Pons (tissue), 1 donor: ENCODE measurements around the gene UBXN6.

ENCODE experiments used
- DNase-seq: peaks from one replicate; pipeline ENCODE4 v3.0.0-alpha.2; 2016; ENCODE audit warnings: low spot score

The UBXN6 gene

DNA sequence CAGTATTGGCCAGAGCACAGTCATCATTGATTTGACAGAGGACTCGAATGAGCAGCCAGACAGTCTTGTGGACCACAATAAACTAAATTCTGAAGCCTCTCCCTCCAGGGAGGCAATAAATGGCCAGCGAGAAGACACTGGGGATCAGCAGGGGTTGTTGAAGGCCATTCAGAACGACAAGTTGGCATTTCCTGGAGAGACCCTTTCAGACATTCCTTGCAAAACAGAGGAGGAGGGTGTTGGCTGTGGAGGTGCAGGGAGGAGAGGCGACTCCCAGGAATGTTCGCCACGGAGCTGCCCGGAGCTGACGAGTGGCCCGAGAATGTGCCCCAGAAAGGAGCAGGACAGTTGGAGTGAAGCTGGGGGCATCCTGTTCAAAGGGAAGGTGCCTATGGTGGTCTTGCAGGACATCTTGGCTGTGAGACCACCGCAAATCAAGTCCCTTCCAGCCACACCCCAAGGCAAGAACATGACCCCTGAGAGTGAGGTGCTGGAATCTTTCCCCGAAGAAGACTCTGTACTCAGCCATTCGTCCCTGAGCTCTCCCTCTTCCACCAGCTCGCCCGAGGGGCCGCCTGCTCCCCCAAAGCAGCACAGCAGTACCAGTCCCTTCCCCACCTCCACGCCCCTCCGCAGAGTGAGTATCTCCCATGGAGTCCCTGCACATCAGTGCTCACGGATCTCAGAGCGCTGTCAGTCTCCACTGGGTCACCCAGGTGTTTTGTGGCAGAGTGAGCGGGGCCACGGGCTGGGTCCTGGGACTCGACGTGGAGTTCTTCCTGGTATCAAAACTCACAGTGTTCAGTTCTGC lies 48.3 kb downstream of the UBXN6 start:
- DNase-seq = no peak

DNA sequence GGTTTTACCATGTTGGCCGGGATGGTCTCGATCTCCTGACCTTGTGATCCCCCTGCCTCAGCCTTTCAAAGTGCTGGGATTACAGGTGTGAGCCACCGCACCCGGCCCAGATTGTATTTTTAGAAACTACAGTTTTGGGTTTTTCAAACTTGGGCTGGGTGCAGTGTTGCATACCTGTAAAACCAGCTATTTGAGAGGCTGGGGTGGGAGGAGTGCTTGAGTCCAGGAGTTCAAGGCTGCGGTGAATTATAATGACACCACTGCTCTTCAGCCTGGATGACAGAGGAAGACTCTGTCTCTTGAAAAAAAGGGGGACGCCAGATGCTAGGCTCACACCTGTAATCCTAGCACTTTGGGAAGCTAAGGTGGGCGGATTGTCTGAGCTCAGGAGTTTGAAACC lies 51.0 kb downstream of the UBXN6 start:
- no peak for DNase-seq

DNA sequence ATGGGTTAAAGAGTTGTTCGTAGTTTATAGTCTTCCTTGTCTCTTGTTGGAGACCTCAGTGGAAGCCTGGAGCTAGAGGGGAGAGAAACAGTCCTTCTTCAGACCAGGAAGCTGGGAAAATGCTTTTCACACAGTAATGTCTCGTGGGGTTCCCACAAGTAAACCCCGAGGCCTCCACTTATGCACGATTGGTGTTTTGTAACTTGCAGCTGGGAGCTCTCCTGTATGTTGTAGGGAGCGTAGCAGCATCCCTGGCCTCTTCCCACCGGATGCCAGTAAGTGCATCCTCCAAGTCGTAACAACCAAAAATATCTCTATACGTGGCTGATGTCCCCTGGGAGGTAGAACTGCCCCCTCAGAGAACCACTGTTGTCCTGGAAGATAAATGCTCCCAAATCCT lies 51.6 kb downstream of the UBXN6 start:
- DNase-seq = no peak

DNA sequence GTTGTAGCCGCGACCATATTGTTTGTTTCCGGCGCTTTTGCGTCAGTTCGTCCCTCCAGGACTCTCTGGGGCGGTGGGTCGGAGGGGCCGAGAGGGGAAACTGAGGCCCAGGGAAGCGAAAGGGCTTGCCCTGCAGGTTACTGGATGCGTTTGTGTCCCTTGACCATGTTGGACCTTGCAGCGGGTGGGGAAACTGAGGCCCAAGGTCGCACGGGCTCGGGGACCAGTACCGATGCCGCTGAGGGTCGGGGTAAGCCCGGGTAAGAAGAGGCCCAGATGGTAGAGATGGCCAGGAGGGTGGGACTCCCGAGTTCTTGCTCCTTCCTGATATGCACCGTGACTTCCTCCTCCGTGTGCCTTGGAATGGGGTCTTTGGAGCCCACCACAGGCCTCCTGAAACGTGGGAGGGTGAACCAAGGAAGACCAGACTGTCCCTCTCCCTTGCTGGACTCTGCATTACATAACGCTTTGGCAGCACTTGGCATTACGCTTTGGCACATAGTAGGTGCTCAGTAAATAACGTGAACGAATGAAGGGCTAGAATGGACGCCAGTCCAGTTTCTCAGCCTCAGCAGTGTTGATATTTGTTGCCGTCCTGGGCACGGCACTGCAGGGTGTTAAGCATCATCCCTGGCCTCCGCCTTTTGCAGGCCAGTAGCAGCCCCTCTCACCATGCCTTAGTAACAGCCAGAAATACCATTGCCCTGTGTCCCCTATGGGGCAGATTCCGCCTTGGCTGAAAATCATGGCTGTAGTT lies 54.4 kb downstream of the UBXN6 start:
- no peak for DNase-seq

DNA sequence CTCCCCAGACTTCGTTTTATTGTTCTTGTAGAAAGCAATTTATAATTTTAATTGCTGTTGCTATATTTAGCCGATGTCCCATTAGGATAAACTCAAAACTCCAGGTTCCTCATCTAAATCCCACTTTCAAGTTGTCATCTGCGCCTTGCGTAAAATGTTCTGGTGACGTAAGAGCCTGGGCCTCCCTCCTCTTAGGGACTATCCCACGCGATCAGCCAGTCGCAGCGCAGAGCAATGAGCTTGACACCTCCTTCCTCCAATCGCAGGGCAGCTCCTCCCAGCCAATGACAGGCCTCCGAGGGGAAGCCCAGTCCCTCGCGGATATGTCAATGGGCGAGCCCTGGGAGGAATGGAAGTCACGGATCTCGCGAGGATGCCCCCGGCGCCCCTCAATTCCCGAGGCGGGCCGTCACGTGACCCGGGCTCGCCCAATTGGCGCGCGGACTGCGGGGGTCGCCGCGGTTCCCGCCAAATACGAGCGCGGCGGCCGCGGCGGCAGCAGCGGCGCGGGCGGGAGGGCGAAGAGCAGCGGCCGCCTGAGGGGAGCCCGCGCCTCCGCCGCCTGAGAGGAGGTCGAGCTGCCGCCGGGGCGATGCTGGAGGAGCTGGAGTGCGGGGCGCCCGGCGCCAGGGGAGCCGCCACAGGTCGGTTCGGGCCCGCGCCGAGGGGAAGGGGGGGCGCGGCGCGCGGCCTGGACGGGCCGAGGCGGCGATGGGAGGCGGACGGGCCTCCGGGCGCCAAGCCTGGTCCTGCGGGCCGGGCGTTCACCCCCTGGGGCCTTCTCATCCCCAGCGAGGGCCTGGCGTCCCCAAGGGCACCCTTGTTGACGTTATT lies 55.2 kb downstream of the UBXN6 start, which contains the start of gene CHAF1A:
Gene CHAF1A, plus strand, starts transcription at position 470 of the 834 bp plus-strand sequence. Its CDS starts 123 bp downstream, at position 593.
- DNase-seq = peak; percentile 100

DNA sequence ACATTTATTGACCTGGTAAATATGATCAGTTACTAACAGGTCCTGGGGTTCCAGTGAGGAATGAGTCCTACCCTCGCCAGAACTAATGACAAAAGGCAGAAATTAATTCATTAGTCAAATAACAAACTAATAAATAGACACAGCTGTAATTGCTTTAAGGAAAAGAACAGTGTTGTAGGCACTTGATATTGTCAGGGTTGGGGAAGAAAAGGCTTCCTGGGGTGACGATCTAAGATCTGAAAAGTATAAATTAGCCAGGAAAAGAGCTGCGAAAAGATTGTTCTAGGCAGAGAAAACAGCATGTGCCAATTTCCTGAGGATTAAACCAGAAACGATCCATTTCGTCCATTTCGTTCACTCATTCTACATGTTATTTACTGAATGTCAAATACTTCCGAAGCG lies 55.8 kb downstream of the UBXN6 start:
- no peak for DNase-seq

DNA sequence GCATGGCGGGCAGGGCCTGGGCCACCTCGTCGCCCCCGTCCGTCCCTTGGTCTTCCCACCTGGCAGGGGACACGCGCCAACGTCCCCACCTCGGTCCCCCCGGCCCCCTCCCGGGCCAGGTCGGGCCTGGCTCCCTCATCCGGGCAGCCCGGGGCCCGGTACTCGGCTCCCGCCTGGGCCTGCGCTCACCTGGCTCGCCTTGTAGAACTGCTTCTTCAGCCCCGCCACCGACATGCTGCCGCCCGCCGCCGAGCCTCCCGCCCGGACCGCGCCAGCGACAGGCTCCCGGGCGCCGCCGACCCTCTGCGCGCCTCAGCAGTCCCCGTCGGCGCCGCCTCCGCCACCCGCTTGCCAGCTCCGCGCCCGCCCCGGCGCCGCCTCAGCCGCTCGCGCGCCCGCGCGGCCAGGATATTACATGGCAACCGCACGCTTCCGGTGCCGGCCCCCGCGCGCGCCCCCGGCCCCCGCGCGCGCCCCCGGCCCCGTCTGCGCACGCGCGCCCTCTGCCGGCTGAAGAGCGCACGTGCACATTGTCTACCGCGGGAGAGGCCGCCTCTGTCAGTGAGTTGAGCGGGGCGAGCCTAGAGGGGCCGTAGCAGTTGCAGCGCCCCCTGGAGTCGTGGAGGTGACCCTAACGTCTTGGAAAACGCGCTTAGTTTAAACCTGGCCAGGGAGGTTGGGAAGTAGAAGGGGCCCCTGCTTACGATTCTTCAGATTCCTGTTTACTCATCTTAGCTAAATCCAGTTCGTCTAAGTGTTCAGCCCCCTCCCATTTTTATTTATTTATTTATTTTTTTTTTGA lies 57.3 kb downstream of the UBXN6 start, which contains the start of gene SH3GL1:
Gene SH3GL1, minus strand, starts transcription at position 413 of the 802 bp plus-strand sequence. Its CDS starts 179 bp downstream, at position 234.
- peak; percentile 90 for DNase-seq

DNA sequence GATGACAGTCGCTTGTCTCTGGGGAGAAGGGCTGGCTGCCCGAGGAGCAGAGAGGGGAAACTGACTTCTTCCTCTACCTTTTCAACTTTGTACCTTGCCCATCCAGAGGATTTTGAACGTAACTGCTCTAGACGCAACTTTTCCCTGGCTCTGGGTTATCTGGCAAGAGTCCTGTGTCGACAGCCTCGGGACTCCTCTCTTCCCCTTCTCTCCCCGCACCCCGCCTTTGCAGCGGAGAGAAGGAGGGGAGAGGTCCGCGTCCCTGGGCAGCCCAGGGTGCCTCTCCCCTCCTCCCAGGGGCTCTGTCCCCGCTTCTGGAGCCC lies 57.8 kb downstream of the UBXN6 start:
- no peak for DNase-seq

DNA sequence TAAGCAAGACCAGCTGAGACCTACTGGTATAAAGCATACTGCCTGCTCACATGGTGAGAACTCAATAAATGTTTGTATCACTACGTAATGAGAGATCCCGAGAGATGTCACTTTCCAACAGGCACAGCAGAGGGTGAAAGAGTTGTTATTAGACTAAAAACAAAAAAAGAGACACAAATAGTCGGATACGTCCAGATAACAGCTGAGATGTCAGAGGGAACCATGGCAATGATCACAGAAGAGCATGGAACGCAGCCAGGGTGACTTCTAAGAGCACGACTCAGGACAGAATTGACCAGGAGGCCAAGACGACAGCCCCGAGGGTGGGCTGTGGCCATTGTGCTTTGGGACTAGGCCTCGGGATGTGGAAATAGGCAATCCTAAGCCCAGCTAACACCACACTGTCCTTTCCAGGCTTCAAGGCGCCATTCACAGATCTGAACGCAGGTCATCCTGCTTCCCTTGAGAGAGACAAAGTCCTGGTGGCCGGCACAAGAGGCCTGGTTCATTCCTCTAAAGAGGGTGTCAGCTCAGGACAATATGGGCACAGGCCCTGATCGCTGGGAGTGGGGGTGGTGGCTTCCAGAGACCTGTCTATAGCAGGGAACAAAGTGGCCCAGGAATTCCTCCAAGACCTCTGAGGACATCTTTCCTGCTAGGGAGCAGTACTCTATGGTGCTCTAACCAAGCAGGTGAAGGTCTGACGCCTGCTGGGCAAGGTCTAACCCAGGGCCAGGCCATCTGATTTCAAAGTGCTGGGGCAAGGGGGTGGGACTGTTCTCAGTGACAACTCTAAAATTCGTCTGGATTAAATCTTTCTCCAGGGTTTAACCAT lies 60.4 kb downstream of the UBXN6 start:
- no peak for DNase-seq
